GM18502 (cell line): ENCODE data around the gene ARFIP1.
"Not testable (repeated sequence)": the region's sequence is repeated elsewhere in the genome, so short reads cannot be mapped to it uniquely, and the experiment has no call there.

ENCODE experiments used
- ATAC-seq: cut with Tn5 transposase; IDR thresholded peaks from one replicate; pipeline ENCODE4 v1.9.1; 2021; ENCODE audit warnings: mild to moderate bottlenecking; ENCODE audit not compliant: unreplicated experiment, poor library complexity

ARFIP1 gene

DNA sequence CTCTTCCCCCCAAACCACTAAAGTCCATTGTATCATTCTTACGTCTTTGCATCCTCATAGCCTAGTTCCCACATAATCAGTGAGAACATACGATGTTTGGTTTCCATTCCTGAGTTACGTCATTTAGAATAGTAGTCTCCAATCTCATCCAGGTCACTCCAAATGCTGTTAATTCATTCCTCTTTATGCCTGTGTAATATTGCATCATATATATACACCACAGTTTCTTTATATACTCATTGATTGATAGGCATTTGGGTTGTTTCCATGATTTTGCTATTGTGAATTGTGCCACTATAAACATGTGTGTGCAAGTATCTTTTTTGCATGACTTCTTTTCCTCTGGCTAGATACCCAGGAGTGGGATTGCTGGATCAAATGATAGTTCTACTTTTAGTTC, 57.2 kb downstream of the ARFIP1 start:
- ATAC-seq: no peak

DNA sequence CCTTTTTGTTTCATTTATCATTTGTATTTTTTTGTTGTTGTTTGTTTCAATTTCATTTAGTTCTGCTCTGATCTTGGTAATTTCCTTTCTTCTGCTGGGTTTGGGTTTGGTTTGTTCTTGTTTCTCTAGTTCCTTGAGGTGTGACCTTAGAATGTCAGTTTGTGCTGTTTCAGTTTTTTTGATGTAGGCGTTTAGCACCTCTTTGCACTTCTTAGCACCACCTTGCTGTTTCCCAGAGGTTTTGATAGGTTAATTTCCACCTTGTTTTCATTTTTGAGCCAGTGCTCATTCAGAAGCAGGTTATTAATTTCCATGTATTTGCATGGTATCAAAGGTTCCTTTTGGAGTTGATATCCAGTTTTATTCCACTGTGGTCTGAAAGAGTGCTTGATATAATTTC, 60.0 kb downstream of the ARFIP1 start:
- ATAC-seq: not testable (repeated sequence)

GRCh38 chr4:152843481-152844090, 63.8 kb downstream of the ARFIP1 start:
- ATAC-seq: no peak

DNA sequence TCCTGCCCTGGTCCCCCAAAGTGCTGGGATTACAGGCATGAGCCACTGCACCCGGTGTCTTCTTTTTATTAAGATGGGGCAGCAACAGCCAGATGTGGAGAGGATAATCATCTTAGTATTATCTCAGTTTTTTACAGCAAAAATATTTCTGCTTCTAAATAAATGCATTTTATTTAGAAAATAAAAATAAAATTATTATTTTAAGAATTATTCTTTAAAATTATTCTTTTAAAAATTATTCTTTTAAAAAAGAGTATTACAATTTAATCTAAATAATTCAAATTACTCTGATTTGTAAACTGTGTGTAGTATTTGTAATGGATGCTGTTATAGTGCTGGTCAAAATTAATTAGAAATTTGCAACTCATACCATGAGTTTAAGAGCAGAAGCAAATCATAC, 67.6 kb downstream of the ARFIP1 start:
- no peak for ATAC-seq

GRCh38 chr4:152848508-152848907, 68.8 kb downstream of the ARFIP1 start:
- no peak for ATAC-seq

DNA sequence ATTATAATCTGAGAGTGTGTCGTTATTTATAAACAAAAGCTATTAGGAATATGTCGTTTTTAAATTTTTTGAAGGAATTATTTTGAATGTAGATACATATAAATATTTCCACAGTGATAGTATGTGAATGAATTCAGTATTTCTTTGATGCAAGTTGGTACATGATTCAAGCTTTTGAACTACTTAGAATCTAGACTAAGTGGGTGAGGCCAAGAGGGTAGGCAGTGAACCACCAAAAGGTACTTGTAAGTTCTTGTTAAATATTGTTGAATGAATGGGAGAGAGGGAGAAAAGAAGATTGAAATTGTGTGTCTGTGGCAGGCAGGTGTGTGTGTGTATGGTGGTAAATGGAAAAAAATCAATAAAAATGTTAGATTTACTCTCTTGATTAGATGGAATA, 69.6 kb downstream of the ARFIP1 start:
- ATAC-seq: no peak

GRCh38 chr4:152850377-152850776, 70.6 kb downstream of the ARFIP1 start:
- ATAC-seq: peak; percentile 68

DNA sequence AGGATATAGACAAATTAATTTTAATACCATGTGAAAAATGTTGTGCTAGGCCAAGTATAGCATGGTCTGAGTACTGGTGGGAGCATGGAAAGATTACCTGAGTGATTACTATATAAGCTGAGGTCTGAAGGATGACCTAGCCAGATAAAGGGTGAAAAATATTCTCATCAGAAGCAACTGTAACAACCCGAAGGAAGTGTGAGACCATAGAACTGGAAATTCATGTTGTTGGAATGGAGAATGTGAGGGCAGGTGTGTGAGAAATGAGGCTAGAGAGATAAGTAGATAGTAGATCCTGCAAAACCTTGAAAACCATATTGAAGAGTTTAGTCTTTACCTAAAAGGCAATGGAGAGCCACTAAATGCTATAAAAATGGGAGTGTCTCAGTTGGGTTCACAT, 71.5 kb downstream of the ARFIP1 start:
- ATAC-seq: no peak

DNA sequence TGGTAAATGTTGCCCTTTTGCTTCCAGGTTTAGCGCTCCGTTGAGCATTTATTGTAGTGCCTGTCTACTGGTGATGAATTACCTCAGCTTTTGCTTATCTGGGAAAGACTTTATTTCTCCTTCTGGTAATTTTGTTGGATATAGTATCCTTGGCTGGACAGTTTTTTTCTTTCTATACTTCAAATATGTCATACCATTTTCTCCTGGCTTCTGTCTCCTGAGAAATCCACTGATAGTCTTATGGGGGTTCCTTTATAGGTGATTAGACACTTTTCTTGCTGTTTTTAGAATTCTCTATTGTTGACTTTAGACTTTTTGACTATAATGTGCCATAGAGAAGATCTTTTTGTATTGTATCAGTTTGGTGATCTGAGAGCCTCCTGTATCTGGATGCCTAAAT, 73.5 kb downstream of the ARFIP1 start:
- no peak for ATAC-seq

GRCh38 chr4:152854016-152854415, 74.3 kb downstream of the ARFIP1 start:
- ATAC-seq: not testable (repeated sequence)

DNA sequence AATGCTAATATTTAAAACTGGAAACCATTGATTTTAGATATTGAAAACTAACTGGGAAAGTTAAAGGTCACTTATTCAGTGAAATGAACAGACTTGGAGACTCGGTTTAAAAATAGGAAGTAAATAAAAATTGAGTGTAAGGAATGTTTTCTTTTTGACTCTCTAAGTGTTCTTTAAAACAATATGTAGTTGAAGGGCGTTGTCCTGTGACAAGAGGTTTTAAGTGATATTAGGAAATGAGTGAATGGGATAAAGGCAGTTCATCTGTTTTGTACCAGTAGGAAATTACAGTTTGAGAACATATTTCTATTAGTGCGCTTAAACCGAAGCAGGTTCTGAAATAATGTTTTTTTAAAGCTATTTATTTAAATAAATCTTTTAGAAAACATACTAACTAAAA, 77.2 kb downstream of the ARFIP1 start:
- ATAC-seq: no peak

- no peak for ATAC-seq
Measured at GRCh38 chr4:152858934-152859333, 79.2 kb downstream of the ARFIP1 start.

DNA sequence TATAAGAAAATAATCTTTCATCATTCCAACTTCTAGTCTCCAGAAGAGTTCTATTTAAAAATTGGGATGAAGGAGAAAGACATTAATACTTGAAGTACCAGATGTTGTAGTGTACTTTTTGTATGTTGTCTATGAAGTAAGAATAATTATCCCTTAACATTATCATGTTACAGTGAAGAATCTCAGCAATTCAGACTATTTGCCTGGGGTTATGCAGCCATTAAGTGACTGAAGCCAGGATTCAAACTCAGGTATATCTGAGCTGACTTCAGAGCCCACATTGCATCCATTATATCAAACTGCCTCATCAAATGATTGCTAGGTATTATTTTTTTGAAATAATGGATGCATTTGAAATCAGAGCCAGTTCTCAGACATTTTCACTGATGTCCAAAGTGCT, 80.3 kb downstream of the ARFIP1 start:
- ATAC-seq: no peak

GRCh38 chr4:152862608-152863007, 82.9 kb downstream of the ARFIP1 start:
- no peak for ATAC-seq

GRCh38 chr4:152864361-152864760, 84.6 kb downstream of the ARFIP1 start:
- no peak for ATAC-seq

DNA sequence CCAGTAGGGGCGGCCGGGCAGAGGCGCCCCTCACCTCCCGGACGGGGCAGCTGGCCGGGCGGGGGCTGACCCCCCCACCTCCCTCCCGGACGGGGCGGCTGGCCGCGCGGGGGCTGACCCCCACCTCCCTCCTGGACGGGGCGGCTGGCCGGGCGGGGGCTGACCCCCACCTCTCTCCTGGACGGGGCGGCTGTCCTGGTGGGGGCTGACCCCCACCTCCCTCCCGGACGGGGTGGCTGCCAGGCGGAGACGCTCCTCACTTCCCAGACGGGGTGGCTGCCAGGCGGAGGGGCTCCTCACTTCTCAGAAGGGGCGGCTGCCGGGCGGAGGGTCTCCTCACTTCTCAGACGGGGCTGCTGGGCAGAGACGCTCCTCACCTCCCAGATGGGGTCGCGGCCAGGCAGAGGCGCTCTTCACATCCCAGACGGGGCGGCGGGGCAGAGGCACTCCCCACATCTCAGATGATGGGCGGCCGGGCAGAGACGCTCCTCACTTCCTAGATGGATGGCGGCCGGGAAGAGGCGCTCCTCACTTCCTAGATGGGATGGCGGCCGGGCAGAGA, 86.8 kb downstream of the ARFIP1 start:
- ATAC-seq: not testable (repeated sequence)

DNA sequence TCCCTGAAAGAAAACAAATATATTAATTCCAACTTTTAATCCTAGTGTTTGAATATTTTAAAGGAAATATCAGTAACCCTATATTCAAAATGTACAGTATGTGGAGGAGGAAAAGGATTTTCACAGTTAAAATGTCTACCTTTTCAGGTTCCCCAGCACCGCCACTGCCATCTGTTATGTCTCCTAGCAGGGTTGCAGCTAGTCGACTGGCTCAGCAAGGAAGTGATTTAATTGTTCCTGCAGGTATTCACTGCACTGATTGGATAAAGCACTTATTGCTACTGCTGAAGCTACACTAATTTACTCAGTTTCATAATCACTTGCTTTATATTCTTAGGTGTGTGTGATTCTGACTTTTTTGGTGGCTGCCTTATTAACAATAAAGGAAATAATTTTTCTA, 90.9 kb downstream of the ARFIP1 start:
- no peak for ATAC-seq

DNA sequence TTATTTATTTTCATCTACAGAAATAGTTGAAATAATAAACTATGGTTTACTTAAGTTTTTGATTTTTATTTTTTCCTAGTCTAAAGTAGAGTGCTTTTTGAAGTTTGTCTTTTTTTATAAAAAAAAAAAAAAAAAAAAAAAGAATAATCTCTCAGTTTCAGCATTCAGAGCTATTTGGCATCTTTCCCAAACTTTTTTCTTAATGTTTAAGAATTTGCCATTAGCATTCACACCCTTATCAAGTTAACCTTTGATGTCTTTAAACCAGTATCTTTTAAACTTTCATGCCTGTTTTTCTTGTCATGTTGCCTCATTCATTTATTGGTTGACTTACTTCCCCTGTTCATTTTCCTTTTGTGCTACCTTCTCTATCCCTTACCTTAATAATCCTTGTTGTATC, 95.5 kb downstream of the ARFIP1 start:
- ATAC-seq: no peak

DNA sequence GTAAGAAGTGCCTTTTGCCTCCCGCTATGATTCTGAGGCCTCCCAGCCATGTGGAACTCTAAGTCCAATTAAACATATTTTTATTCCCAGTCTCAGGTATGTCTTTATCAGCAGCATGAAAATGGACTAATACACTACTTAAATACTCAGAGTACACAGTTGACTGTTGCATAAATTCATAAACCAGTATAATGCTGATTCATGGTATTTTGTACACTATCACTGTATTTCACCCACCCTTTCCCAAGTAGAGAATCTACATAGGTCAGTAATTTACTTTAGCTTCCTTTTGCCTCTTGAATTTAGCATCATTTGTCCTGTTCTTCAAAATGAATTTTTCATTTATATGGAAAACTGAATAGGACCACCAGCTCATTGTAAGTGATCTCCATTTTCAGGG, 98.1 kb downstream of the ARFIP1 start:
- no peak for ATAC-seq

DNA sequence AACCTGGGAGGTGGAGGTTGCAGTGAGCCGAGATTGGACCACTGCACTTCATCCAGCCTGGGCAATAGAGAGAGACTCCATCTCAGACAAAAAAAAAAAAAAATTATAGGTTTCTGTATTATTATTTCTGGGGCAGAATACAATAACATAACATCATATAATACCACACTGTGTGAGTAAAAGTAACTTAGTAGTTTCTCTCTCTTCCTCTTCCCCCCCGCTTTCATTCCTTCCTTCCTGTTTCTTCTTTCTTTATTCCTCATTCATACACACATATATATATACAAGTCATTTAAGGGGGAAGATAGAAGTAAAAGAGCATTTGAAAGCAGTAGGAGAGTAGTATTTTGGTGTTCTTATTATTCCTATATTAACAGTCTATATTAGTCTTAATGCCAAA, 100.5 kb downstream of the ARFIP1 start:
- ATAC-seq: no peak

GRCh38 chr4:152881974-152882373, 102.2 kb downstream of the ARFIP1 start:
- no peak for ATAC-seq

DNA sequence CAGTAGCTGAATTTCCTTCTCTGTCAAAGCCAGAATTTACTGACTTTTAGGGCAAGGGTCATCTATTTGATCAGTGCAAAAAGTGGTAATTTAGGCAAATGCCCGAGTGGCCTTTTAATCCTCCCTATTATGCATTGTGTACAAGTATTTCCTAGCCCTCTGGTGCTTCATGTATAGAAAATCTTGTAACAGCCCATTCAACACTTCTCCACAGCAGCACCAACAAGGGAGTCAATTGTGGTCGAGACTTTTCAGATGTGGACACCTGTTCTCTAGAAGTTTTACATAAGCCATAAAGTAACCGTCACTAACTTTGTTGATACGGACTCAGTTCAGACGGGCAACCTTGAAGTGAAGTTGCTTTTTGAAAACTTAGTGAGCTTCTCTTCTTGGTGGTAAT, 105.4 kb downstream of the ARFIP1 start:
- ATAC-seq: no peak

- no peak for ATAC-seq
Measured at GRCh38 chr4:152886201-152886600, 106.4 kb downstream of the ARFIP1 start.
